Left ventricle myocardium inferior (tissue), 1 donor: Measurements from ENCODE around the gene DAZAP1. TPM values are rescaled to one million over a fixed set of nuclear protein-coding genes. Genes with fewer than 3 reads are reported as not detected.
A peak's percentile ranks its signal among the peaks of the same experiment; 100 is the strongest.

Source experiments
- DNase-seq: peaks from one replicate; pipeline ENCODE4 v3.0.0-alpha.2; 2020
- H3K27ac ChIP-seq: fragments of 200-600 bp; replicated peaks from 2 replicates; pipeline ENCODE4 v1.8.0; 2021
- H3K27me3 ChIP-seq: fragments of 200-600 bp; 2 replicates; pipeline ENCODE4 v1.8.0; 2021; ENCODE audit warnings: low read depth
- H3K36me3 ChIP-seq: fragments of 200-600 bp; 2 replicates; pipeline ENCODE4 v1.8.0; 2021
- H3K4me1 ChIP-seq: fragments of 200-600 bp; 2 replicates; pipeline ENCODE4 v1.8.0; 2021
- H3K4me3 ChIP-seq: fragments of 200-600 bp; 2 replicates; pipeline ENCODE4 v1.8.0; 2021; ENCODE audit warnings: mild to moderate bottlenecking, moderate library complexity
- H3K9me3 ChIP-seq: fragments of 200-600 bp; replicated peaks from 2 replicates; pipeline ENCODE4 v1.8.0; 2021
- intact Hi-C: fragments of 100-400 bp; cut with micrococcal nuclease; formaldehyde crosslinking; loops from one replicate; pipeline ENCODE4 v1.11.0; 2022
- total RNA-seq: library from RNA; stranded (reverse); fragmentation: NEBNext Ultra II Directional; extraction: Animal tissue kit (Norgen Biotek cat#: 25700); gene quantifications from one replicate; pipeline ENCODE4 v1.2.1, GENCODE V29; 2021
- TF ChIP-seq, protein P1 (sequence below): fragments of 200-600 bp; IDR thresholded peaks from 2 replicates; pipeline ENCODE4 v1.8.0; 2021; ENCODE audit warnings: antibody characterized with exemption, mild to moderate bottlenecking, borderline replicate concordance
- donor health status: DM: no; HTN: yes; CAD: no; lungs with severe emphysema.

The DAZAP1 gene
- total RNA-seq, 1 donor from 2014 or later = 81.8 TPM

DNA sequence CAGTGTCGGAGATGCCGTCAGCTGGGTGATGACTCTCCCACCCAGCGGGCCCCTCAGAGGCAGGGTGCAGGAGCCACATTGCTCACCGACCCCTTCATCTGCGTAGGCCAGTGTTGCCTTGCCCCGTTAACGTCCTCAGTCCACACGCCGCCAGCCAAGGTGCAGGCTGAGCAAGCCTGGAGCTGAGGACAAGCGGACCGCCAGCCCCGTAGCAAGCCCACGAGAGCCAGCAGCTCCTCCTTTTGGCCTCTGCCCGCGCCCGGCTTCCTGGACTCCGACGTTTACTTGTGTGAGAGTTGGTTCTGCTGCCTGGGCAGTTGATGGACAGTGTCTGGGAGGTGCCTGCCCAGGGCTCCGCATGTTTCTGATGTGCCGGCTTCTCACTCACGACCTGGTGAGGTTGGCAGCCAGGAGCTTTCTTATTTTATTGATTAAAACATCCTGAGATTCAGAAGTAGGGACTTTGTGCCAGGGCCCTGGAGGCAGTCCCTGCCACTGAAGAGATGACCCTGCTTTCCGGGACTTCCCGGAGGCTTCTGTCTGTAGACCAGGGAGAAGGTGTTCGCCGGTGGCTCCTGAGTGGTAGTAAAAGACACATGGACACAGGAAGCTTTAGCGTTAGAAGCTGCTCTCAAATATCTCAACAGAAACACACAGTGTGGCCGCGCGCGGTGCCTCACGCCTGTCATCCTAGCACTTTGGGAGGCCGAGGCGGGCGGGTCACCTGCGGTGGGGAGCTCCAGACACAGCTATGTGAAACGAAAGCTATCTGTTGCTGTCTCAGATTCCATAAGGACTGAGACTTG, 5.8 kb downstream of the DAZAP1 start:
- intact Hi-C loops = no loop called here
- peak overlapping the region; percentile 14 for H3K27ac ChIP-seq
- DNase-seq = no peak

DNA sequence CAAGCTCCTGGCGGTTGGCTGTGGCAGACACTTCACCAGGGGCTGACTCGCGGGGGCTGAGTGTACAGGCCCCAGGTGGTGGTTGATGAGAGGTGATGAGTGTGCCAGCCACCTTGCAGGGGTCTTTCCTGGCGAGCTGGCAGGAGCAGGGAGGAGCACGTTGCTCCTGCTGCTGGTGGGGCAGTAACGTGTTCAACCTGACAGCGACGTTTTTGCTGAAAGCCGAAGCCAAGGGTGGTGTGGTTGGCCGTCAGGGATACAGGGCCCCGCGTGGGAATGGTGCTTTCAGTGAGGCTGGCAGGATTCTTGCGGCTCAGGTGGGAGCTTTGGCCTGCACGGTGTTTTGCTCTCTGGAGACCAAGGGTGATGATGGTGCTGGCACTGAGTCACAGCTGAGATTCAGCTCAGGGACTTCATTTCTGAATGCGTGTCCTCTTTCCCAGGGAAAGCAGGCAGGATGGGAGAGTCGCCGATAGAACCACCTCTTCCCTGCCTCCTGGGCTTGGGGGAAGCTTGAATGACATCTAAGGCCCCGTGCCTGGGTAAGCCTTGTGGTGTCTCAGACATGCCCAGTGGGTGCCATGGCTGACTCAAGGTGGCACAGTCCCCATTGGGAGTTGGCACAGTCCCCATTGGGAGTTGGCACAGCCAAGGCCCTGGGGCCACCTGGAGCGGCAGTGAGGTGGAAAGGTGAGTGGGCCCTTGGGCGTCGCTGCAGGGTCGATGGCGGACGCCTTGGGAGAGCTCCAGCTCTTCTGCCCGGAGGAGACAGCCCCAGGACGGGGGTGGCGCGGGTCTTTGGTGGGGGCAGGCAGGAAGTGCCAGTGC, 8.8 kb downstream of the DAZAP1 start:
- Histone ChIP-seq H3K27me3 (no peaks in the 10 kb centered on the region), H3K4me3 (peak overlapping the region; percentile 46), H3K9me3 (no peaks in the 10 kb centered on the region), H3K36me3 (peaks cover 29% of the 10 kb centered on the region), H3K4me1 (peaks cover 84% of the 10 kb centered on the region), H3K27ac (peak overlapping the region; percentile 80)
- TF ChIP-seq, protein P1, sequence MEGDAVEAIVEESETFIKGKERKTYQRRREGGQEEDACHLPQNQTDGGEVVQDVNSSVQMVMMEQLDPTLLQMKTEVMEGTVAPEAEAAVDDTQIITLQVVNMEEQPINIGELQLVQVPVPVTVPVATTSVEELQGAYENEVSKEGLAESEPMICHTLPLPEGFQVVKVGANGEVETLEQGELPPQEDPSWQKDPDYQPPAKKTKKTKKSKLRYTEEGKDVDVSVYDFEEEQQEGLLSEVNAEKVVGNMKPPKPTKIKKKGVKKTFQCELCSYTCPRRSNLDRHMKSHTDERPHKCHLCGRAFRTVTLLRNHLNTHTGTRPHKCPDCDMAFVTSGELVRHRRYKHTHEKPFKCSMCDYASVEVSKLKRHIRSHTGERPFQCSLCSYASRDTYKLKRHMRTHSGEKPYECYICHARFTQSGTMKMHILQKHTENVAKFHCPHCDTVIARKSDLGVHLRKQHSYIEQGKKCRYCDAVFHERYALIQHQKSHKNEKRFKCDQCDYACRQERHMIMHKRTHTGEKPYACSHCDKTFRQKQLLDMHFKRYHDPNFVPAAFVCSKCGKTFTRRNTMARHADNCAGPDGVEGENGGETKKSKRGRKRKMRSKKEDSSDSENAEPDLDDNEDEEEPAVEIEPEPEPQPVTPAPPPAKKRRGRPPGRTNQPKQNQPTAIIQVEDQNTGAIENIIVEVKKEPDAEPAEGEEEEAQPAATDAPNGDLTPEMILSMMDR = no peak
- DNase-seq = no peak
- intact Hi-C loops = no loop called here

More for the DNA sequence above, 5.8 kb downstream of the DAZAP1 start:
- Histone ChIP-seq H3K36me3 (peaks cover 10% of the 10 kb centered on the region), H3K4me3 (no peak overlapping the region), H3K4me1 (peaks cover 100% of the 10 kb centered on the region), H3K27me3 (no peaks in the 10 kb centered on the region), H3K9me3 (no peaks in the 10 kb centered on the region)
- TF ChIP-seq, protein P1 = no peak

DNA sequence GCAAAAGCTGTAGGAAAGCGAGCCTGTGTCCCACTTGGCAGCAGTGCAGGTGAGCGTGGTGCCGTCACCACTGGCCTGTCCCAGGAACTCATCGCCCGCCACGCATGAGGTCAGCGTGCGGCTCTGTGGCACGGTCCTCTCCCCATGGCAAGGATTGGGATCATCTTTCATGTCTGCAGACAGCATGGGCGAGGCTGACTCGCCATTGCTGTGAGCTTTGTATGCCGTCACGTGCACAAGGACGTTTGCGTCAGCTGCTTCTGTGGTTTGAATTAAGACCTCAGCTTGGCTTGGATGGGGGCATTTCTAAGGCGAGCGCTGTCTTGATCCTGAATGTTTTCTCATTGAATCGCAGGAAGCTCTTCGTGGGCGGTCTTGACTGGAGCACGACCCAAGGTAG, 9.8 kb downstream of the DAZAP1 start:
- TF ChIP-seq, protein P1 = no peak
- H3K27ac ChIP-seq = no peak overlapping the region
- H3K4me3 ChIP-seq = no peak overlapping the region
- peaks cover 78% of the 10 kb centered on the region for H3K4me1 ChIP-seq
- intact Hi-C loops = no loop called here
- H3K27me3 ChIP-seq = no peaks in the 10 kb centered on the region
- H3K36me3 ChIP-seq = peaks cover 38% of the 10 kb centered on the region
- DNase-seq = no peak
- H3K9me3 ChIP-seq = no peaks in the 10 kb centered on the region

DNA sequence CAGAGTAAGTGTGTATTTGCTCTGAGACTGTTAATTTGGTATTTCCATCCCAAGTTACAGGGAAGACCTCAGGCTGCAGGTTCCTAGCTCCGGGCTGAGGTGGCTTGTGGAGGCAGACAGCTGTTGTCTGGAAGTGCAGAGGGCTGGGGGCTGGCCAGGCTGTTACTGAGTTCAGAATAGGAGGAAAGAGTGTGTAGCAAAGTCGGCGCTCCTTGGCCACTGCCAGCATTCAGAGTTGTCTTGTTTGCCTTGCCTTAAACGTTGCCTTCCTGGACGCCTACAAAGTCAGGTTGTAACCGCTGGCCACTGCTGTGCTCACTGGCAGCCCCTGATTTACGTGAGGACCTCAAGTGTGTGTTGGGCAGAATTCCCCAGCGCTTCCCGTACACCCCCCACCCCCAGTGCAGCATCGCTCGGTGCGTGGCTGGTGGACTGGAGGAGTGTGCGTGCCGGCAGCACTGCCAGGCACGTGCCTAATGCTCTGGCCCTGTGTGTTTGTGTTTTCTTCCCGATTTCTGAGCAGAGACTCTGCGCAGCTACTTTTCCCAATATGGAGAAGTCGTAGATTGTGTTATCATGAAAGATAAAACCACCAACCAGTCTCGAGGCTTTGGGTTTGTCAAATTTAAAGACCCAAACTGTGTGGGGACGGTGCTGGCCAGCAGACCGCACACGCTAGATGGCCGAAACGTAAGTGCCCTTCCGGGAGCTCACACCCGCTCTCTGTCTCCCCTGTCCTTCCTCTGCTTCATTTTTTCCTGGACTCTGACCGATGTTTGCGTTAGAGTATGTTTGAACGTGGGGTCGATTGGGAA, 10.5 kb downstream of the DAZAP1 start:
- Histone ChIP-seq H3K36me3 (peaks cover 43% of the 10 kb centered on the region), H3K4me1 (peaks cover 73% of the 10 kb centered on the region), H3K9me3 (no peaks in the 10 kb centered on the region), H3K4me3 (no peak overlapping the region), H3K27me3 (no peaks in the 10 kb centered on the region), H3K27ac (peak overlapping the region; percentile 71)
- intact Hi-C loops = no loop called here
- TF ChIP-seq, protein P1 = no peak
- no peak for DNase-seq

DNA sequence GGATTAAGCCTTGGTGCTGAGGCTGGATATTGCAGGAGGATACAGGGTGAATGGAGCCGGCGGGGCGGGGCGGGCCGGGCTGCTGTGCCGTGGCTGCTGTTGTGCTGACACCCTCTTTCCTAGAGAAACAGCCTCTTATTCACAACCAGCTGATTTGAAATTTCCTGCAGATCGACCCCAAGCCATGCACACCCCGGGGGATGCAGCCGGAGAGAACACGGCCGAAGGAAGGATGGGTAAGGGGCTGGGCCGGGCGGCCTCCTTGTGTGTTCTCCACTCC, 11.1 kb downstream of the DAZAP1 start:
- Histone ChIP-seq H3K4me1 (peaks cover 67% of the 10 kb centered on the region), H3K36me3 (peaks cover 43% of the 10 kb centered on the region), H3K27ac (peak overlapping the region; percentile 71), H3K4me3 (no peak overlapping the region), H3K27me3 (no peaks in the 10 kb centered on the region), H3K9me3 (no peaks in the 10 kb centered on the region)
- DNase-seq = no peak
- intact Hi-C loops = no loop called here
- TF ChIP-seq, protein P1 = no peak
